Chondrocyte (in vitro differentiated cells): ENCODE results near the gene TRIM45. TPM values are rescaled to one million over a fixed set of nuclear protein-coding genes. Genes with fewer than 3 reads are reported as not detected.

Experiments used
- DNase-seq: peaks from one replicate; pipeline ENCODE4 v3.0.0; 2021; ENCODE audit warnings: mixed read lengths, low spot score
- H3K27ac Mint-ChIP-seq: one replicate; pipeline ENCODE4 v1.8.0; 2021; ENCODE audit warnings: mild to moderate bottlenecking, moderate library complexity, mixed read lengths; ENCODE audit not compliant: unreplicated experiment
- H3K27me3 Mint-ChIP-seq: 2 replicates; pipeline ENCODE4 v1.8.0; 2021; ENCODE audit warnings: low read depth, mixed read lengths
- H3K36me3 Mint-ChIP-seq: 2 replicates; pipeline ENCODE4 v1.8.0; 2021; ENCODE audit warnings: low read depth, mixed read lengths
- H3K4me1 Mint-ChIP-seq: 2 replicates; pipeline ENCODE4 v1.8.0; 2021; ENCODE audit warnings: low read depth, mild to moderate bottlenecking, mixed read lengths
- H3K4me3 Mint-ChIP-seq: one replicate; pipeline ENCODE4 v1.8.0; 2021; ENCODE audit warnings: mild to moderate bottlenecking, moderate library complexity, mixed read lengths; ENCODE audit not compliant: unreplicated experiment
- H3K9me3 Mint-ChIP-seq: 2 replicates; pipeline ENCODE4 v1.8.0; 2021; ENCODE audit warnings: low read depth, mixed read lengths
- CTCF ChIP-seq: fragments of 200-600 bp; sonication (generic); IDR thresholded peaks from 2 replicates; pipeline ENCODE4 v1.5.0; 2021; ENCODE audit warnings: antibody characterized with exemption, mild to moderate bottlenecking, moderate library complexity
- total RNA-seq: library from RNA; stranded (reverse); gene quantifications from 3 replicates; pipeline ENCODE4 v1.2.1, GENCODE V29; 2021

TRIM45 gene
- total RNA-seq, 1 donor from 2014 or later: 5.3 TPM

GRCh38 chr1:117147341-117147831 is 25.8 kb upstream of the TRIM45 start:
- no peak overlapping the region for H3K4me3 Mint-ChIP-seq
- H3K9me3 Mint-ChIP-seq: peaks cover 5% of the 10 kb centered on the region
- peak overlapping the region; percentile 87 for H3K27ac Mint-ChIP-seq
- no peaks in the 10 kb centered on the region for H3K36me3 Mint-ChIP-seq
- no peaks in the 10 kb centered on the region for H3K27me3 Mint-ChIP-seq
- no peak for TF ChIP-seq CTCF
- no peak for DNase-seq
- H3K4me1 Mint-ChIP-seq: peaks cover 33% of the 10 kb centered on the region

- DNase-seq: no peak
- no peak for TF ChIP-seq CTCF
These were observed 25.2 kb upstream of the TRIM45 start for GRCh38 chr1:117146575-117147340.

GRCh38 chr1:117146072-117146471 is 24.5 kb upstream of the TRIM45 start:
- DNase-seq: no peak
- Mint-ChIP-seq H3K4me3 (no peak overlapping the region), H3K27ac (peak overlapping the region; percentile 87)

More at GRCh38 chr1:117146575-117147340, 25.2 kb upstream of the TRIM45 start:
- Mint-ChIP-seq H3K9me3 (peaks cover 4% of the 10 kb centered on the region), H3K27ac (peak overlapping the region; percentile 87), H3K4me3 (no peak overlapping the region), H3K4me1 (peaks cover 33% of the 10 kb centered on the region), H3K36me3 (no peaks in the 10 kb centered on the region), H3K27me3 (no peaks in the 10 kb centered on the region)

GRCh38 chr1:117143871-117144270 is 22.3 kb upstream of the TRIM45 start:
- Mint-ChIP-seq H3K36me3 (no peaks in the 10 kb centered on the region), H3K9me3 (no peaks in the 10 kb centered on the region), H3K27me3 (no peaks in the 10 kb centered on the region), H3K4me3 (no peak overlapping the region), H3K4me1 (peaks cover 30% of the 10 kb centered on the region), H3K27ac (no peak overlapping the region)
- no peak for DNase-seq
- no peak for TF ChIP-seq CTCF

More at GRCh38 chr1:117146072-117146471, 24.5 kb upstream of the TRIM45 start:
- Mint-ChIP-seq H3K36me3 (no peaks in the 10 kb centered on the region), H3K27me3 (no peaks in the 10 kb centered on the region), H3K9me3 (no peaks in the 10 kb centered on the region), H3K4me1 (peaks cover 33% of the 10 kb centered on the region)
- no peak for TF ChIP-seq CTCF

GRCh38 chr1:117143172-117143571 is 21.6 kb upstream of the TRIM45 start:
- peaks cover 23% of the 10 kb centered on the region for H3K4me1 Mint-ChIP-seq

More at GRCh38 chr1:117143172-117143571, 21.6 kb upstream of the TRIM45 start:
- Mint-ChIP-seq H3K9me3 (no peaks in the 10 kb centered on the region), H3K36me3 (no peaks in the 10 kb centered on the region), H3K27me3 (no peaks in the 10 kb centered on the region), H3K27ac (no peak overlapping the region), H3K4me3 (no peak overlapping the region)
- TF ChIP-seq CTCF: no peak
- DNase-seq: no peak
